ENCODE data around the gene AUTS2. TPM values are rescaled to one million over a fixed set of nuclear protein-coding genes. Genes with fewer than 3 reads are reported as not detected.

Gene AUTS2
- total RNA-seq, 1 donor from 2014 or later: 95.3 TPM

DNA sequence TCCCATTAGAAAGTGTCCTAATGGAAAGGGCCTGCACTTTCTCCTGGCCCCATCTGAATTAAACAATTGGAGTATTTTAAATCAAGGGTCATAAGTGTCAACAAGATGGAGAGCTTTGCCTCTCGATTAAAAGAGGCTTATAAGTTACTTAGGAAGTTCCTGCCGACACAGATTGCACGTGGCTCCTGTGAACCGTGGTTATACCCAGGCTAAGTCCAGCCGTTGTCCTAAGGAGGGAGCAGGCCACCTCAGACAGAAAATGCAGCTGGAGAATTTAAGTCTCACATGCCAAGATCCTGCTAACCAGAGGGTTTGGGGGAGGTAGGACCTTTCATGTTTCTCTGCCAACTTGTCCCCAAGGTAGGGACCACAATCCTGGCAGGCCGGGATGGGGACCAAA, 907.2 kb downstream of the AUTS2 start:
- no peak for DNase-seq

DNA sequence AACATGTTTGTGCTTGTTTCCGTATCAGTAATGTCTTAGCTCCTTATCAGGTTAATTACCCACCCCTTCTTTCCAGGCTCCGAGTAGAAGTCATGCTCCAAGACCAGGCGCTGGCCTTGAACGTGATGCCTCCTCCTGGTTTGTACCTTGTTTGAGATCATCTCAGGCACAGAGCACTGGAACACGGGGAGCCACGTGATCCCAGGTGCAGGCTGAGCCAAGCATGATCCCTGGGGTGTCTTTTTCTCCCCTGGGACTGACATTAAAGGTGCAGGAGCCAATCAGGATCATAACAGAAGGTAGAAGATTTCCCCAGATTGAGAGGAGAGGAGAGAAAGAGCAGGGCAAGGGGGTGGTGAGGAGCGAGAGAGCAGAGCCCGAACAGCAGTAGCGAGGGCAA, 907.6 kb downstream of the AUTS2 start:
- DNase-seq: no peak

DNA sequence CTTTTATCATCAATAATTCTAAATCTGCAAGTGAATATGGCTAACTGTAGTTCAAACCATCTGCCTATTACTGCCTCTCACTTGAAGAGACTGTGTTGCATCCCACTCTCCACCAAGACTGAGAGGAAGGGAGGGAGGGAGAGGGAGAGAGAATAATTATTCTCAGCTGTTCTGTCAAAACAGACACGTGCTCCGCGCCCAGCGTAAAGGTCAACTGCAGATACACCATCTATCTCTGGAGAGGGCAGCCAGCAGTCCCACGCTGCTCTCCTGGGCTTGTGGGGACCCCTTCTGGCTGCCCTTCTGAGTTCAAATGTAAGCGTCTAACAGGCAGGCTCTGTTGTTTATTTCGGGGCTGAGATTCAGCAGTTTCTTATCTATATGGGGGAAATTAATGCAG, 908.2 kb downstream of the AUTS2 start:
- no peak for DNase-seq

DNA sequence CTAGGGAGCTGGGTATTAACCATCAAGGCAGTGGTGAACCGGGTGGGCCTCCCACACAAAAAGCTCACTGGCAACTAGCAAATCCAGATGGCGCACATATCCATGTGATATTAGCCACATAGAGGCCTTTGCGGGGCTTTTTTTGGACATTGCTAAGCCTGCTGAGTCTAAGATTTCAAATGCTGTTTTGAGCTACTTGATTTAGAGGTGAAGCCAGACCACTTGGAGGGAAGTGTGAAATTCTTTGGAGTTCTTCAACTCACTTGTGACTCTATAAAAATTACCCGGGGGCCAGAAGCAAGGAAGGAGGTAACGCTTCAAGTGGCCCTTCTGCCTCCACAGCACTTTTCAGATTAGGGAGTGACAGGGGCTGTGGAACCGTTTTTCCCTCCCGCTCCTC, 913.9 kb downstream of the AUTS2 start:
- no peak for DNase-seq

DNA sequence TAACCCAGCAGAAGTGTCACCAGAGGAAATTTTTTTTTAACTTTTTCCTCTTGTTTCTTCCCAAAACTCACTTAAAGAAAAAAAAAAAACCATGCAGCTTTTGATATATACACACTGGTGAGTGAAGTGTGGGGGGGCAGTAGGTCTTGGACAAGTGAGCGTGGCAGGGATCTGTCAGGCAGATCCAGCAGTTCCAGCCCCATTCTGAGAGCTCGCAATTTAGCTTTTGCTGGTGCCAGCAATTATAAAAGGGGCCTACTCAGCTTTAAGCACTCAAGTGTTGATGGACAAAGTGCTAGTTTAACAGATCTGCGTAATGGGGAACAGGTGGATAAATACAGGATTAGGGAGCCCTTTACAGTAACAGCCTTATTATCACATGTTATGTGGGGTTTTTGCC, 914.5 kb downstream of the AUTS2 start:
- no peak for DNase-seq

DNA sequence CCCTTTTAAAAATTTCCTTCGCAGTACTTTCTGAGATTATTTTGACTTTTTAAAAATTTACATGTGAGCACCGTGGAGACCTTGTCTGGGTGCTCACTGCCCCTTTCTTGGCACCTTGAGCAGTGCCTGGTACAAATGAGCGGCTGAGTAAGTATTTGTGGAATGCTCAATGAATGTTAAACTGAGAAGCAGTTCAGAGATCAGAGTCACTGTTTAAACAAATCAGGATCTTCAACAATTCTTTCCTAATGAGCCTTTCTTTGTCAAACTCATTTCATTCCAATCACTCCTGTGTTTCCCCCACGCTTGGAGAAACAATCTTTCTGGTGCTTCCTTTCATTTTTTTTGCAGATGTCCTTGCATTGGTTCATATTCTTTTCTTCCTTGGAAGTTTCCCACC, 922.3 kb downstream of the AUTS2 start:
- no peak for DNase-seq

DNA sequence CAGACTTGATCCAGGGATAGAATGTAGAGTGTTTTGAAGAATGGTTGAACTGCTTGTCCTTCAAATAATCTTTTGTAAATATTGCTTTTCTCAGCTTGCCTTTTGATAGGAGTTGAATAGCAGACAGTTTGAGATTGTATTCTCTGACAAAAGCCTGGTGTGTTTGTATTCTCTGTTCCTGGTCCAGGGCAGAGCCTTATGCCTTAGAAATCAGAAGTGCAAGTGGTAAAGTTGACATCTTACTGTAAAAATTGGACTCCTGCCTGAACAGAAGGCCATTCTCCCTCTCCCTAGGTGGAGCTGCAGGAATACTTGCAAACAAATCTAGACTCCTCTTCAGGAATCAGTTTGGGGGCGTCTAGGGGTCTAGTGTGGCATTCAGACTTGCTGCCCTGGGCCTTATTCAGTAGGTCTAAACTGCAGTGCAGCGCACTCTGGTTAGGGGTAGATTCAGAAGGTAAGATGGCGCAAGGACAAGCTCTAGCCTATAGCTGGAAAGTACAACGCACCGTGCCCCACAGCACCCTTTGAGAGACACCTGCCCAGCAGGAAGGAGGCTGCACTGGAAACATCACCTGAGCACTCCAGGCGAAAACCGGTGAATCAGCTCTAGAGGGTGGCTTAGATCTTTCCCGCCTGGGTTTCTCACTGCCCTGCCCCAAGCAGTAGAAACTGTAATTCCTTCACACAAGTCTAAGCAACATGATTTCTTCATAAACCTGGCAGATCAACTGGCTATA, 925.1 kb downstream of the AUTS2 start:
- no peak for DNase-seq

DNA sequence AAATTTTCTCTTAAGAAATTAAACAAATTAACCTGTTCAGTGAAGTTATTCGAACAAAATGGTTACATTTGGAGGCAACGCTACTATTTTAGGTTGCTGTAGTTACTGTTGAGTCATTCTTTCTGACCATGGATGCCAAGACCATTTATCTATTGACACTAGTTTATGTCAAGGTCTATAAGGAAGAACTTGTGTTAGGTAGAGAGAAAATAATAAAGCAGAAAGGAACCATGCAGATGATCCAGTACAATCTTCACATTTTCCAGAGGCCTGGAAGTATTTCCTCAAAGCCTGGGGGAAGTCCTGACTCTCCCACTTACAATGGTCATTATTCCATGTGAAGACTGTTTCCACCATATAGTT, 925.7 kb downstream of the AUTS2 start:
- DNase-seq: no peak

DNA sequence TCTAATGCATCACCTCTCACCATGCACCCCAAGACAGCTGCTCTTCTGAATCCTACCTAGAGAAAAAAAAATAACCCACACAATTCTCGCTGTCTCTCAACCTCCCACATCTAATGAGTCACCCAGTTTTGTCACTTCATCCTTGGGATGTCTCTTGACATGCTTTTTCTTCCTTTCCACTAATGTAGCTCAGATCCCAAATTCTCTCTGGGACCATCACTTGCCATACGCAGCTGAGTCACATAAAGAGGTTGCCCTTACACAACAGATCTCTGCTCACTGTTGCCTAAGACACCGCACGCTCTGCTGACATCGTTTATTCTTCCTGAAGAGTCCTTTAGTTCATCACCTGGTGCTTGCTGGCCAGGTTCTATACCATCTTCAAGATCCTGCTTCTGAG, 927.7 kb downstream of the AUTS2 start:
- DNase-seq: peak; percentile 7

DNA sequence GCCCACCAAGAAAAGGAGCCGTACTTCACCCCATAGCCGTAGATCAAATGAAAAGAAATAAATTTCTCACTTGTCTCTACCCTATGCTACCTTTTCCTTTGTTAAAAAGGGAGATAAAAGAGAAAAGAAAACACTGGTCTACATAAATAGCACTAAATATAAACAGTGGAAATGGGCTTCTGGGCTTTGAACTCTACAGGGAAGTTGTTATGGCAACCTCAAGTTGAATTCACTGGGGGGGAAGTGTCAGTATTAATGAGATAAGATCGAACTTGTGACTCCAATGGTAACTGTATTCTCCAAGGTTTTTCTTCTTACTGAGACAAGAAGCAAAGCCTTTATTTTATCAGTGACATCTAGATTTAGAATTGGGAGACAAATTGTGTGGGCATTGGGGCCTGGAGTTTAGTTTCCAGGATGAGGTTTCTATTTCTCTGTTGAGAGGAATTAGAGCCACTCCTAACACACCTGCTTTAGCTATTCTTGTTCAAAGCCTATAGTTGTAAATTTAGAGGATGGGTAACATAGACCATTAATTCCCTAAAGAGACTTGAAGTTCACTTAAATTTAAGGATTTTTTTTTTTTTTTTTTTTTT, 929.3 kb downstream of the AUTS2 start:
- DNase-seq: no peak

DNA sequence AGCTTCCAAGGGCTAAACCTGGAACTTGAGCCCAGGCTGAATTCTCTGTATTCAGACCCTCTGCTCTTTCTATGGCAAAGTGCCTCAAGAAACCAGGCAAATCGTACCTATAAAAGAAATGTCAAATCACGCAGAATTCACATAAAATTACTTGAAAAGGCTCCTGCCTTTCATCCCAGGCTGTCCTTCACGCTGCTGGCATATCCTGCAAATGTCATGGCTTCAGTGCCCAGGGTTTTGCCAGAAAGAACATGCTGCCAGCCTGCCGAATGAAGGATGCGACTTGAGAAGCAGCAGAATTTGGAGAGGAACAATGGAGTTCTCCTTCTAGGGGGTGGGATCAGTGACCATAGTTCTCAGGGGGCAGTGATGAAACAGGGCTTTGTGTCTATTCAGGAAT, 931.2 kb downstream of the AUTS2 start:
- DNase-seq: no peak

DNA sequence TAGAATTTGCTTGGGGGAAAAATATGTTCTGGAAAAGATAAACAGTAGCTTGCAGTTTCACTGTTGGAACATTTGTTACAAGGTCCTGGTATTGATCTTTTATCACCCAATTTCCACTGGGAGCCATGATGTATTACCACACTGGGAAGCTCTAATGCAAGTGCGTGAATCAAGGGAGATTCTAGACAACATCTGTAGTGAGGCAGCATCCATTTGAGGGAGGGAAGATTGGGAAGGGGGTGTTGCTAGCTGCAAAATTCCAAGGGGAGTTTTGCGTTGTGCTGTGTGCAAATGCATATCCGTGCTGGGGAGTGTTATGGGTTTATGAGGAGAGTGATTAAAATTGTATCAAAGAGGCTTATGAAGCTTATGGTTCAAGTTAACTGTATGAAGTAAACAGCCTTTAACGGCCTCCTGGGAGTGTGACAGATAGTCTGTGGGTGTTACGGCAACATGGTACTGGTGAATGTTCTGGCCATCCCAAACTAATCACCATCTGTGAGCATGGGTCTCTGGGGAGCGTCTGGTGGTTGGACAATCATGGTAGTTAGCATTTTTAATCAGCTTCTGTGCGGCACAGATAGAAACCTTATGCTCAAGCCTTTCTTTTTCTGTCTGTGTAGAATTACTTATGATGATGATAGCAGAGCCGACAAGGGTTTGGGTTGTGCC, 931.8 kb downstream of the AUTS2 start:
- DNase-seq: no peak

DNA sequence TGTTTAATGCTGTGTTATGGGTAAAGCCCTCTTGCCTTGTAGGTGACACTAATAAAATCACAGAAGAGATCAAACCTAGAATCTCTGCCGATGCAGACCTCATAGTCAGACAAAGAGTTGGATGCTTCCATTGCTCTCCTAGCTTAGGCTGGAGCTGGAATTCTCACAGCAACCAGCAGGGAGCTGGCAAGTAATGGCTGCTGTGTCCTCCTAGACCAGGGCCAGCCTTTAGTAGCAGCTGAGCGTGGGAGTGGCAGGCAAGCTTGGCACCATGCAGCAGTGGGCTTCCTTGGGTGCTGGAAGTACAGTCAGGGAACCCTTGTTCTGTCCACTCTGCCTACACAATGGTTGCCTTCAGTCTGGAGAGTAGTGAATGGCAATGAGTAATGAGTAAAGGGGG, 935.3 kb downstream of the AUTS2 start:
- no peak for DNase-seq

DNA sequence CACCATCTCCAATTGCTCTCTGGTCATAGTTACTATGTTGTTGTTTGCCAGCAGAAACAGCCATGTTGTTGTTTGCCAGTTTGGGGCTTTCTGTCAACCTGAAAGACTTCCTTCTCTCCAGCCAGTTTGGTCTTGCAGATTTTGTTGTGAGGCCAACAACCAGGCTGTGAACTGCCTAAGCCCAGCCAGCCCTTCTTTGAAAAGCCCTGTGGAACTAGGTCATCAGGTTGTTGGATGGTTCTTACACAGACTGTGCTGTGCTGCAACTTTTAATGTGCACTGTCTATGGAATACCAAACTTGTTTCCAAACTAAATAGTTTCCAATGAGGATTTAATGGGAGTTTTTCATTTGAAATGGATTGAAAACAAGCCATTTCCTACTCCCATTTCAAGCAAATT, 940.9 kb downstream of the AUTS2 start:
- DNase-seq: peak; percentile 10

DNA sequence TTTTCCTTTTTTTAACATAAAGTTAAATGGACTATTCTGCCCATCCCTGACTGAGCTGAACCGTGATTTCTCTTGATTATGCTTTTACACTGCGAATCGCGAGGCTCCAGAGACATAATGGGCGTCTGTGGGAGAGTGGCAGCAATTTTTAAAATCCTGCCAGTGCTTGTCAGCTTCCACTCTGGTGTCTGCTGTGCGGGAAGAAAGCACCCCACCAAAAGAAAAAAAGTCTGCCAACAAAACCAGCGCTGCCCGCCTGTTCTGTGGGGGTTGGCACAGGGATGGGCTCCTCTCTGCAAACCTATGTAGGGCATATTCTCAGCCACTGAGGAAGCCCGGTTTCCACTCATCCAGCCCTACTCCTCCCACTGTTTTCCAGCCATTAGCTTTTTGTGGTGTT, 941.3 kb downstream of the AUTS2 start:
- peak; percentile 18 for DNase-seq

DNA sequence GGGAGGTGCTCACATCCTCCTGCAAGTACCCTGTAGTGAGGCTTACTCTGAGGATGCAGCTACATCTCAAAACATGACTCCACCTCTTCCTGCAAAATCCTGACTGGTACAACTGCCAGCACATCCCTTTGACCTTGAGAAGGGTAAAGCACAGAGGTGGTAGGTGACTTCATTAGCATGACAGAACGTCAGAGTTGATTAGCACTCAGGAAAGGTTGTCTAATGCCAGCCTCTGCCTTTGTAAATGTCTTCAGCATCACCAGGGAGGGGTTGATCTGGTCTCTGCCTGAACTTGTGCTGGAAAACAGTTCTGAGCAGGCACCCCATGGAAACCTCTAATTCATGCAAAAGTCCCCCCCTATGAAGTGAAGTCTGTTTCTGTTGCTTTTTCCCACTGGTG, 942.4 kb downstream of the AUTS2 start:
- no peak for DNase-seq

DNA sequence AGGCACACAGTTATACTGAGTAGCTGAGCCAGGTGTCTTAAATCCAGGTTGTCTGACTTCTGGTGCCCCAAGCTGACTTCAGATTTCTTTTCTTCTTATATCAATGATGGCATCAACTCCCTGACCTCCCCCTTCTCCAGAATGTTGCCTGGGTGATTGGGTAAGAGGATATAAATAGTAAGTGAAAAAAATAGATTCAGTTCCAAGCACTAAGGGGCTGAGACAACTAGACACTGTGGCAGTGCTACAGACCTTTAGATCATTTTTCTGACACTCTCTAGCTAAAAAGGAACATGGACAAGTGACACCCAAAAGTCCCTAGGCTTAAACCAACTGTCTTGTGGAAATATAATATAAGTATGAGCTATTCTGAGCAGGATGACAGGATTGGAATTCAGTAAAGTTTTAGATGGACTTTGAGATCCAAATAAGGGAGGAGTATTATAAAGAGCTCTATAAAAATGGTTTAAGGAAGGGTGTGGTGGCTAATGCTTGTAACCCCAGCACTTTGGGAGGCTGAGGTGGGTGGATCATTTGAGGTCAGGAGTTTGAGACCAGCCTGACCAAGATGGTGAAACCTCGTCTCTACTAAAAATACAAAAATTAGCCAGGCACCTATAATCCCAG, 944.6 kb downstream of the AUTS2 start:
- no peak for DNase-seq

DNA sequence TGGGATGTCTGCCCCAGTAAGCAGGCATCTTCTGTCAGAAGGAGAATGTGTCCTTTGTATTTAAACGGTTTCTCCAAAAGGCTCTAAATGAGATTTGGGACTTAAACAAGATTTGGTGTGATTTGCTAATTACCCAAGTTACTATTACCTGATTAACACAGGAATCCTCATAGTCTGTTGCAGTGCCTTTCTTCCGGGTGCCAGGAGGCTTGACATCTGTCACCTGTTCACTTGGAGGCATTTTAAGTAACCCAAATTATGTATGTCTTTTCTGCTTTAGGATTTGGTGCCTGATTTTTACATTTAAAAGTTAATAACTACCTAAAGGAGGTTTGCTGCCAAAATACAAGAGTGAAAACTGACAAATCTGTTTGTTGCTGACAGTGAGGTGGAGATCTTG, 945.7 kb downstream of the AUTS2 start:
- no peak for DNase-seq

DNA sequence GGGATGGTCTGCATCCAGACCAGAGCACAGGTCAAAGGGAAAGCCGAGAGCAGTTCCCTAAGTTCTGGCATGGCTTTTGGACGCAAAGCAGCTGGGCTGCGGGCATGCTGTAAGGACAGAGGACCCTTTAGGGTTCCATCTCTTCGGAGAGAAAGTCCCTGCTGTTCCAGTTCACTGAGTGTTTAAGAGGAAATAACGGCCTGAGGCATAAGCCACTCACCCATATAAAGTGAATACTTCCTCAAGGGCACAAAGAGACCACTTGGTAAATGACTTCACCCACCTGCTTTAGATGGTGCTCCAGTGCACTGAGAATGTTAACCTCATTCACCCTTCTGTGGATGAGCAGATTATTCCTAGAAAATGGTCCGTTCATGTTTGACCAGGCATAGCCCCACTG, 946.9 kb downstream of the AUTS2 start:
- DNase-seq: no peak

DNA sequence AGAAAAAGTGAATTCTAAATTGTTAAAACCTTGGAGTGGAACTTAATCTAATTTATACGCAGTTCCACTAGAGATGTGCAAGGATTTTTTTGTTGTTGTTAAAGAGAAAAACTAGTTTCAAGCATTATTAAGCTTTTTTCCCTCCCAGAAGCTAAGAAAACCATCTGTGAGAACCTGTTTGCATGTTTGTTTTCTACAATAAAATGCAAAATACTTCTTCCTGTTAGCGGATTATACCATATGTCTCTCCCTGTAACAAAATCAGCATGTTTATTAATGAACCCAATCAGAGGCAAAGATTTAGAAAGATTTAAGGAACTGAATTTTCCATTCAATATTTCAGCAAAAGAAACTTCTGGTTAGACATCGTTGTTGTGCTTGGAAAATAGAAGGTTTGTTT, 953.9 kb downstream of the AUTS2 start:
- DNase-seq: no peak

DNA sequence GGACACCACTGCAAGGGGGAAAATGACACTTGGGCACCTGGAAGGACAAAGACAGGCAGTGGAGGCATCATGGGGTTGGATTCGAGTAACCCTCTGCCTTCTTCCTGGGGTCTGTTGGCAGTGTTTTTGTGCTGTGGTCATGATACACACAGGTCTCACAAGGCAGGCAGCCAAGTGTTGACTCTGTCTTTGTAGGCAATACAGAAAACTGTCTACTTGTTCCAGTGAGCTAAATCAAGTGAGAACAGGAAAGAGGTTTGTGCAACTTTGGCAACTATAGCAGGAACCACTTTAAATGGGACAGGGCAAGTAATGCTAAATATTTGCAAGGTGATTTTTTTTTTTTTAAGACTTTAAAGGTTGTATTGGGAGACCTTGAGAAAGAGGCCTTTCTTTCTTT, 955.1 kb downstream of the AUTS2 start:
- DNase-seq: no peak

DNA sequence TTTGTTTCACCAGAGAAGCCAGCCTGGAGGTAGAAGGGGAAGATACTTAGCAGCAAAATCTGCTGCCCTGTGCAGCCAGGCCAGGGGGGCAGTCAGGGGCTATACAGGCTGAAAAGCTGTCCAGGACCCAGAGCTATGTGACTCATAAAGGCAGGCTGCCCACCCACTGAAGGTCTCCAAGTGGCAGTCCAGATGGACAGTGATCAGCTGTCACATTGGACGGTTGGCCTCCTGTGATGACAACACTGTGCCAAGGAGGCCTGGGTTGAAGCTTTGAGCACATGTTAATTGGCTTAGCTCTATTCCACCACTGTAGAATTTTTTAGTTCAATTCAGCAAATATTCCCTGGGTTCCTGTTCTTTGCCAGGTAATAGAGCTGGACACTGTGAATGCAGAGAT, 956.4 kb downstream of the AUTS2 start:
- DNase-seq: no peak

DNA sequence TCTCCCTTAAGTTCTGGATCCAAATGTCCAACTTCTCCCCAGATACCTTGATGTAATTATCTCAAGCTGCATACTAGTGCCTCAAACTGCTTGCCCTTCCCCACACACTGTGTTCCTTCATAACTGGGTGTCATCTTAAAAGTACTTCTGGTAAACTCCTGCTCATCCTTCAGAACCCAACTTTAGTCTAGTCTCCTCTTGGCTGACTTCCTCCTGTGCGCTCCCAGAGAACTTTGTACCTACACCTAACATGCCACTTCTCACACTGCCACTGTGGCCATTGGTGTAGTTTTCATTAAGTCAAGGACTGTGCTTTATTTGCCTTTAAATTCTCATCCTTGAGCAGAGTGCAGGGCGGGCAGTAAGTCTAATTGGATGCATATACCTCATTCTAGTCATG, 958.5 kb downstream of the AUTS2 start:
- DNase-seq: no peak

DNA sequence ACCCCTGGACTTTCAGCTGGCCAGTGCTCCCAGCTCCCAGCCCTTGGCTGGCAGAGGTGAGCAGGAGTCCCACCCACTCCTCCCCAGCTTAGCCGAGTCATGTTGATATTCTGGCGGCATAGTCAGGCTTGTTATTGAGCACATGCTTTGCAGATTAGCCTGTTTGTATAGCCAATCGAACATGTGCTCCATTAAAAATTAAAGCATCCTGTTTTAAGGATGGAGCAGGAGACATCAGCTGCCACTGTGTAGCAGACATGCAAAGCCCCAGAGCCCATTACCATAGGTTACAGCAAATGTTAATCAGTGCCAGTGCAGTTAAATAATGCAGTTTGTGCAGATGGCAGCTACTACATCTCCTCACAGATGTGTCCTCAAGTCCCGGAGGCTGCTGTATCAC, 959.1 kb downstream of the AUTS2 start:
- DNase-seq: no peak

Measured in occipital lobe (tissue), 2 donors.